SKM-1 (cell line): ENCODE results near the gene ABCG8.
"Not testable (repeated sequence)": the region's sequence is repeated elsewhere in the genome, so short reads cannot be mapped to it uniquely, and the experiment has no call there.

Source experiments
- DNase-seq: peaks from one replicate; lab custom pipeline; 2025; ENCODE audit not compliant: unreplicated experiment; lab: John Stamatoyannopoulos, UW

Gene ABCG8

GRCh38 chr2:43906448-43907109, 67.8 kb downstream of the ABCG8 start:
- no peak for DNase-seq

GRCh38 chr2:43911136-43911790, 72.5 kb downstream of the ABCG8 start:
- not testable (repeated sequence) for DNase-seq

- DNase-seq, result no peak
Measured at GRCh38 chr2:43924463-43924862, 85.7 kb downstream of the ABCG8 start.

- DNase-seq, result no peak
Measured at GRCh38 chr2:43925431-43925830, 86.7 kb downstream of the ABCG8 start.

GRCh38 chr2:43927442-43927841, 88.7 kb downstream of the ABCG8 start:
- no peak for DNase-seq

- no peak for DNase-seq
Measured at GRCh38 chr2:43931293-43931692, 92.5 kb downstream of the ABCG8 start.
